ENCODE measurements around the gene THSD4. TPM values are rescaled to one million over a fixed set of nuclear protein-coding genes. Genes with fewer than 3 reads are reported as not detected.

Gene THSD4
- total and polyA plus RNA-seq, 5 donors from 2014 or later: not detected

- Histone ChIP-seq H3K27ac (ENCODE audit: insufficient read depth, low read length, poor library complexity, severe bottlenecking) (no peak overlapping the region), H3K9me3 (ENCODE audit: control insufficient read depth in 2 of 2, low read length in 2 of 2) (no peaks in the 10 kb centered on the region), H3K4me3 (ENCODE audit: low read depth, low read length) (no peak overlapping the region), H3K36me3 (ENCODE audit: control insufficient read depth, insufficient read depth, low read length) (no peaks in the 10 kb centered on the region), H3K4me1 (ENCODE audit: control insufficient read depth, insufficient read depth, low read length, poor library complexity, severe bottlenecking) (no peaks in the 10 kb centered on the region), H3K27me3 (ENCODE audit: control insufficient read depth, insufficient read depth, low read length) (peaks cover 6% of the 10 kb centered on the region)
- H3K9me3 Mint-ChIP-seq: peaks cover 0 to 7% (median 0%) of the 10 kb centered on the region in 7 donors
- no peak overlapping the region for H3K27ac Mint-ChIP-seq
- H3K27me3 Mint-ChIP-seq: peaks cover 26% of the 10 kb centered on the region
- H3K4me3 Mint-ChIP-seq: no peak overlapping the region
- no peaks in the 10 kb centered on the region for H3K36me3 Mint-ChIP-seq
- ATAC-seq (ENCODE audit: low read depth in 2 of 2): no peak
- no peak for DNase-seq
- H3K4me1 Mint-ChIP-seq: no peaks in the 10 kb centered on the region
Measured at GRCh38 chr15:71571641-71572040, 456.4 kb downstream of the THSD4 start.

- ATAC-seq (ENCODE audit: low read depth in 2 of 2) (no peak), DNase-seq (no peak)
- Histone ChIP-seq H3K4me3 (ENCODE audit: low read depth, low read length) (no peak overlapping the region), H3K27ac (ENCODE audit: insufficient read depth, low read length, poor library complexity, severe bottlenecking) (no peak overlapping the region), H3K27me3 (ENCODE audit: control insufficient read depth, insufficient read depth, low read length) (peaks cover 6% of the 10 kb centered on the region), H3K9me3 (ENCODE audit: control insufficient read depth in 2 of 2, low read length in 2 of 2) (no peaks in the 10 kb centered on the region), H3K4me1 (ENCODE audit: control insufficient read depth, insufficient read depth, low read length, poor library complexity, severe bottlenecking) (no peaks in the 10 kb centered on the region), H3K36me3 (ENCODE audit: control insufficient read depth, insufficient read depth, low read length) (no peaks in the 10 kb centered on the region)
- Mint-ChIP-seq H3K36me3 (no peaks in the 10 kb centered on the region), H3K9me3 (peaks cover 0 to 7% (median 0%) of the 10 kb centered on the region in 7 donors), H3K27me3 (peaks cover 21% of the 10 kb centered on the region), H3K27ac (no peak overlapping the region), H3K4me3 (no peak overlapping the region), H3K4me1 (no peaks in the 10 kb centered on the region)
Measured at GRCh38 chr15:71572452-71573053, 457.3 kb downstream of the THSD4 start.

- Mint-ChIP-seq H3K4me1 (no peaks in the 10 kb centered on the region), H3K4me3 (no peak overlapping the region), H3K27ac (no peak overlapping the region), H3K36me3 (no peaks in the 10 kb centered on the region), H3K9me3 (peaks cover 0 to 7% (median 0%) of the 10 kb centered on the region in 7 donors), H3K27me3 (peaks cover 21% of the 10 kb centered on the region)
- Histone ChIP-seq H3K36me3 (ENCODE audit: control insufficient read depth, insufficient read depth, low read length) (no peaks in the 10 kb centered on the region), H3K27me3 (ENCODE audit: control insufficient read depth, insufficient read depth, low read length) (peaks cover 6% of the 10 kb centered on the region), H3K4me3 (ENCODE audit: low read depth, low read length) (no peak overlapping the region), H3K27ac (ENCODE audit: insufficient read depth, low read length, poor library complexity, severe bottlenecking) (no peak overlapping the region), H3K4me1 (ENCODE audit: control insufficient read depth, insufficient read depth, low read length, poor library complexity, severe bottlenecking) (no peaks in the 10 kb centered on the region), H3K9me3 (ENCODE audit: control insufficient read depth in 2 of 2, low read length in 2 of 2) (no peaks in the 10 kb centered on the region)
- DNase-seq (no peak), ATAC-seq (ENCODE audit: low read depth in 2 of 2) (no peak)
Measured at GRCh38 chr15:71573599-71573998, 458.3 kb downstream of the THSD4 start.

- H3K4me3 ChIP-seq (ENCODE audit: low read depth, low read length): no peak overlapping the region
- no peaks in the 10 kb centered on the region for H3K4me1 ChIP-seq (ENCODE audit: control insufficient read depth, insufficient read depth, low read length, poor library complexity, severe bottlenecking)
- Mint-ChIP-seq H3K36me3 (no peaks in the 10 kb centered on the region), H3K4me3 (no peak overlapping the region), H3K27me3 (peaks cover 23% of the 10 kb centered on the region), H3K4me1 (no peaks in the 10 kb centered on the region), H3K9me3 (no peaks in the 10 kb centered on the region), H3K27ac (no peak overlapping the region)
- ATAC-seq (ENCODE audit: low read depth in 2 of 2) (no peak), DNase-seq (no peak)
- H3K27ac ChIP-seq (ENCODE audit: insufficient read depth, low read length, poor library complexity, severe bottlenecking): no peak overlapping the region
- no peaks in the 10 kb centered on the region for H3K9me3 ChIP-seq (ENCODE audit: control insufficient read depth in 2 of 2, low read length in 2 of 2)
- H3K27me3 ChIP-seq (ENCODE audit: control insufficient read depth, insufficient read depth, low read length): peaks cover 6% of the 10 kb centered on the region
- H3K36me3 ChIP-seq (ENCODE audit: control insufficient read depth, insufficient read depth, low read length): no peaks in the 10 kb centered on the region
Measured at GRCh38 chr15:71575474-71576045, 460.3 kb downstream of the THSD4 start.

GRCh38 chr15:71577071-71577470 lies 461.8 kb downstream of the THSD4 start:
- no peaks in the 10 kb centered on the region for H3K9me3 ChIP-seq (ENCODE audit: control insufficient read depth in 2 of 2, low read length in 2 of 2)
- H3K4me1 ChIP-seq (ENCODE audit: control insufficient read depth, insufficient read depth, low read length, poor library complexity, severe bottlenecking): no peaks in the 10 kb centered on the region
- Mint-ChIP-seq H3K4me3 (no peak overlapping the region), H3K27me3 (peaks cover 38% of the 10 kb centered on the region), H3K9me3 (no peaks in the 10 kb centered on the region), H3K27ac (no peak overlapping the region), H3K4me1 (no peaks in the 10 kb centered on the region), H3K36me3 (no peaks in the 10 kb centered on the region)
- peaks cover 6% of the 10 kb centered on the region for H3K27me3 ChIP-seq (ENCODE audit: control insufficient read depth, insufficient read depth, low read length)
- H3K36me3 ChIP-seq (ENCODE audit: control insufficient read depth, insufficient read depth, low read length): no peaks in the 10 kb centered on the region
- no peak for ATAC-seq (ENCODE audit: low read depth in 2 of 2)
- DNase-seq: no peak
- H3K4me3 ChIP-seq (ENCODE audit: low read depth, low read length): no peak overlapping the region
- H3K27ac ChIP-seq (ENCODE audit: insufficient read depth, low read length, poor library complexity, severe bottlenecking): no peak overlapping the region

- H3K4me3 ChIP-seq (ENCODE audit: low read depth, low read length): no peak overlapping the region
- peaks cover 3% of the 10 kb centered on the region for H3K27me3 ChIP-seq (ENCODE audit: control insufficient read depth, insufficient read depth, low read length)
- no peaks in the 10 kb centered on the region for H3K4me1 ChIP-seq (ENCODE audit: control insufficient read depth, insufficient read depth, low read length, poor library complexity, severe bottlenecking)
- H3K36me3 ChIP-seq (ENCODE audit: control insufficient read depth, insufficient read depth, low read length): no peaks in the 10 kb centered on the region
- no peaks in the 10 kb centered on the region for H3K36me3 Mint-ChIP-seq
- no peak overlapping the region for H3K27ac ChIP-seq (ENCODE audit: insufficient read depth, low read length, poor library complexity, severe bottlenecking)
- no peak overlapping the region for H3K27ac Mint-ChIP-seq
- H3K27me3 Mint-ChIP-seq: peaks cover 27% of the 10 kb centered on the region
- DNase-seq (no peak), ATAC-seq (ENCODE audit: low read depth in 2 of 2) (no peak)
- H3K4me3 Mint-ChIP-seq: no peak overlapping the region
- H3K9me3 Mint-ChIP-seq: peaks cover 3 to 15% (median 6%) of the 10 kb centered on the region in 7 donors
- no peaks in the 10 kb centered on the region for H3K4me1 Mint-ChIP-seq
- peaks cover 13 to 15% of the 10 kb centered on the region in 2 experiments for H3K9me3 ChIP-seq (ENCODE audit: control insufficient read depth in 2 of 2, low read length in 2 of 2)
Measured at GRCh38 chr15:71581398-71581930, 466.2 kb downstream of the THSD4 start.

- Histone ChIP-seq H3K9me3 (ENCODE audit: control insufficient read depth in 2 of 2, low read length in 2 of 2) (peaks cover 16 to 18% of the 10 kb centered on the region in 2 experiments), H3K36me3 (ENCODE audit: control insufficient read depth, insufficient read depth, low read length) (no peaks in the 10 kb centered on the region), H3K4me3 (ENCODE audit: low read depth, low read length) (no peak overlapping the region), H3K4me1 (ENCODE audit: control insufficient read depth, insufficient read depth, low read length, poor library complexity, severe bottlenecking) (no peaks in the 10 kb centered on the region), H3K27ac (ENCODE audit: insufficient read depth, low read length, poor library complexity, severe bottlenecking) (no peak overlapping the region), H3K27me3 (ENCODE audit: control insufficient read depth, insufficient read depth, low read length) (peaks cover 3% of the 10 kb centered on the region)
- DNase-seq (no peak), ATAC-seq (ENCODE audit: low read depth in 2 of 2) (no peak)
- no peaks in the 10 kb centered on the region for H3K4me1 Mint-ChIP-seq
- peaks cover 3 to 15% (median 8%) of the 10 kb centered on the region in 7 donors for H3K9me3 Mint-ChIP-seq
- H3K27me3 Mint-ChIP-seq: peaks cover 27% of the 10 kb centered on the region
- no peaks in the 10 kb centered on the region for H3K36me3 Mint-ChIP-seq
- H3K4me3 Mint-ChIP-seq: no peak overlapping the region
- no peak overlapping the region for H3K27ac Mint-ChIP-seq
Measured at GRCh38 chr15:71585159-71585558, 469.9 kb downstream of the THSD4 start.

- Histone ChIP-seq H3K4me1 (ENCODE audit: control insufficient read depth, insufficient read depth, low read length, poor library complexity, severe bottlenecking) (no peaks in the 10 kb centered on the region), H3K36me3 (ENCODE audit: control insufficient read depth, insufficient read depth, low read length) (no peaks in the 10 kb centered on the region), H3K4me3 (ENCODE audit: low read depth, low read length) (no peak overlapping the region), H3K27ac (ENCODE audit: insufficient read depth, low read length, poor library complexity, severe bottlenecking) (no peak overlapping the region), H3K27me3 (ENCODE audit: control insufficient read depth, insufficient read depth, low read length) (peaks cover 3% of the 10 kb centered on the region), H3K9me3 (ENCODE audit: control insufficient read depth in 2 of 2, low read length in 2 of 2) (peaks cover 16 to 18% of the 10 kb centered on the region in 2 experiments)
- Mint-ChIP-seq H3K36me3 (no peaks in the 10 kb centered on the region), H3K27me3 (peaks cover 20% of the 10 kb centered on the region), H3K27ac (no peak overlapping the region), H3K9me3 (peaks cover 3 to 15% (median 8%) of the 10 kb centered on the region in 7 donors), H3K4me1 (no peaks in the 10 kb centered on the region), H3K4me3 (no peak overlapping the region)
- no peak for ATAC-seq (ENCODE audit: low read depth in 2 of 2)
- no peak for DNase-seq
Measured at GRCh38 chr15:71586463-71586862, 471.2 kb downstream of the THSD4 start.
